GM12892 (cell line): ENCODE data around the gene NCAM1.

Experiments
- POLR2A ChIP-seq: IDR thresholded peaks from 2 replicates; pipeline ENCODE4 v1.6.1; 2011; ENCODE audit warnings: low read depth, low read length, control low read depth
- POLR2AphosphoS5 ChIP-seq: IDR thresholded peaks from 2 replicates; pipeline ENCODE4 v1.6.1; 2011; ENCODE audit warnings: low read depth, low read length, control low read depth
- TAF1 ChIP-seq: IDR thresholded peaks from 2 replicates; pipeline ENCODE4 v1.6.1; 2011; ENCODE audit warnings: low read depth, mild to moderate bottlenecking, control low read depth, low read length, borderline replicate concordance

DNA sequence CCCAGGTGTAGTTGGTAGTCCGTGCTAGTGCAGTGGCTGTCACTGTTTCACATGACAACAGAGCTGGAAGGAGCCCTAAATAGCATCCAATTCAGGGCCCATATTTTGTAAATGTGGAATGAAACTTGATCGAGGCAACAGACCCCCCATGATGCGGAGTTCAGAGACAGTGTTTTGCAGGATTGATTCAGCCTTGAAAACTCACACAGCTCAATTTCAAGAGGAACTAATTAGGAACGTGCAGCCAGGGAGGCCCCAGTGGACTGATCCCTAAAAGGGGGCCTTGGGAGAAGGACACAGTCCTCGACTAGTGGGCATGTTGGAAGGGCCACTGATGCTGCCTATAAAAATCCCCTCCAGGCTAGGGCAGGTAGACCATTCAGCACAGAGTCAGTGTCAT, 292.2 kb downstream of the NCAM1 start:
- TF ChIP-seq POLR2A (no peak), POLR2AphosphoS5 (no peak), TAF1 (no peak)
